Astrocyte (in vitro differentiated cells and primary cell): Measurements from ENCODE around the gene ANKRD63.

Experiments
- CTCF ChIP-seq: IDR thresholded peaks from 2 replicates; pipeline ENCODE4 v1.5.1; 2011; ENCODE audit warnings: low read depth, mild to moderate bottlenecking, inconsistent platforms, low read length, moderate library complexity; ENCODE audit not compliant: insufficient read depth
- EZH2 ChIP-seq: IDR thresholded peaks from 2 replicates; pipeline ENCODE4 v1.6.1; 2012; ENCODE audit warnings: mild to moderate bottlenecking, low read length, inconsistent platforms; ENCODE audit not compliant: insufficient read depth

- TF ChIP-seq CTCF: no peak
- no peak for TF ChIP-seq EZH2
Observed at GRCh38 chr15:40246496-40247280, 36.2 kb downstream of the ANKRD63 start.
